ENCODE results near the gene SGIP1. TPM values are rescaled to one million over a fixed set of nuclear protein-coding genes. Genes with fewer than 3 reads are reported as not detected.
A peak's percentile ranks its signal among the peaks of the same experiment; 100 is the strongest.

Gene SGIP1
- total RNA-seq, 1 donor from 2014 or later = 123 TPM

DNA sequence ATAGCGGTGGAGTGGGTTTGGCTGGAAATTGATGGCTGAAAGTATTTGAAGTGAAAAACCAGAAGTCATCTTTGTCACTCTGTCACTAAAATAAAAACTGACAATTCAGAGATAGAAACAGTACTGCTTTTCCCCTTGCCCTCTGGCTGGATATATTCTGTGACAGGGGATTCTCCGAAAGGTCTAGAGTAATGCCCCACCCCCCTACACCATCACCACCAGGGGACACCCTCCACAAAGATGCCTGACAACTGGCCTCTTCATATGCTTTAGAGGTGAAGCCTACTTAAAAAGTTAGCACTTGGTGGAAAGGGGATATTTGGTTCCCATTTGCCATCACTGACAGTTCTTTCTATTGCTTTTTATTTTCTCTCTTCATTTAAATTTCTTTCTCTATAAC, 73.5 kb downstream of the SGIP1 start:
- H3K9me3 Mint-ChIP-seq (ENCODE audit: unreplicated experiment) = no peaks in the 10 kb centered on the region
- H3K27ac Mint-ChIP-seq (ENCODE audit: unreplicated experiment) = no peak overlapping the region

DNA sequence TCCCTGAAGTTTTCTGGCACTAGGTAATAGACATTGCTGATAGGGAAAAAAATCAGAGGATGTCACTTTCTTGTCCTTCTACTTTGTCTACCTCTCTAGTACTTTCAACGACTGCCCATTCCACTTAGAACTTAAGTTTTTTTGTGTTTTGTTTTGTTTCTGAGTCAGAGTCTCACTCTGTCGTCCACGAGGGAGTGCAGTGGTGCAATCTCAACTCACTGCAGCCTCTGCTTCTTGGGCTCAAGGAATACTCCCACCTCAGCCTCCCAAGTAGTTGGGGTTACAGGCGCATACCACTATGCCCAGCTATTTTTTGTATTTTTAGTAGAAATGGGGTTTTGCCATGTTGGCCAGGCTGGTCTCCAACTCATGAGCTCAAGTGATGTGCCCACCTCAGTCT, 79.2 kb downstream of the SGIP1 start:
- Mint-ChIP-seq H3K9me3 (ENCODE audit: unreplicated experiment) (no peaks in the 10 kb centered on the region), H3K27ac (ENCODE audit: unreplicated experiment) (peak overlapping the region; percentile 8), H3K4me3 (ENCODE audit: unreplicated experiment) (no peak overlapping the region), H3K27me3 (ENCODE audit: unreplicated experiment) (no peaks in the 10 kb centered on the region), H3K36me3 (ENCODE audit: unreplicated experiment) (peaks cover 29% of the 10 kb centered on the region), H3K4me1 (ENCODE audit: unreplicated experiment) (peaks cover 18% of the 10 kb centered on the region)
- TF ChIP-seq, protein P1, sequence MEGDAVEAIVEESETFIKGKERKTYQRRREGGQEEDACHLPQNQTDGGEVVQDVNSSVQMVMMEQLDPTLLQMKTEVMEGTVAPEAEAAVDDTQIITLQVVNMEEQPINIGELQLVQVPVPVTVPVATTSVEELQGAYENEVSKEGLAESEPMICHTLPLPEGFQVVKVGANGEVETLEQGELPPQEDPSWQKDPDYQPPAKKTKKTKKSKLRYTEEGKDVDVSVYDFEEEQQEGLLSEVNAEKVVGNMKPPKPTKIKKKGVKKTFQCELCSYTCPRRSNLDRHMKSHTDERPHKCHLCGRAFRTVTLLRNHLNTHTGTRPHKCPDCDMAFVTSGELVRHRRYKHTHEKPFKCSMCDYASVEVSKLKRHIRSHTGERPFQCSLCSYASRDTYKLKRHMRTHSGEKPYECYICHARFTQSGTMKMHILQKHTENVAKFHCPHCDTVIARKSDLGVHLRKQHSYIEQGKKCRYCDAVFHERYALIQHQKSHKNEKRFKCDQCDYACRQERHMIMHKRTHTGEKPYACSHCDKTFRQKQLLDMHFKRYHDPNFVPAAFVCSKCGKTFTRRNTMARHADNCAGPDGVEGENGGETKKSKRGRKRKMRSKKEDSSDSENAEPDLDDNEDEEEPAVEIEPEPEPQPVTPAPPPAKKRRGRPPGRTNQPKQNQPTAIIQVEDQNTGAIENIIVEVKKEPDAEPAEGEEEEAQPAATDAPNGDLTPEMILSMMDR (IDR thresholded peaks at IDR 0.05) = no peak
- no peak for DNase-seq (ENCODE audit: extremely low spot score, unreplicated experiment)

More for the DNA sequence above, 73.5 kb downstream of the SGIP1 start:
- TF ChIP-seq, protein P1 (IDR thresholded peaks at IDR 0.05) = no peak
- Mint-ChIP-seq H3K27me3 (ENCODE audit: unreplicated experiment) (no peaks in the 10 kb centered on the region), H3K36me3 (ENCODE audit: unreplicated experiment) (peaks cover 50% of the 10 kb centered on the region), H3K4me1 (ENCODE audit: unreplicated experiment) (peaks cover 12% of the 10 kb centered on the region), H3K4me3 (ENCODE audit: unreplicated experiment) (no peak overlapping the region)
- DNase-seq (ENCODE audit: extremely low spot score, unreplicated experiment) = no peak

DNA sequence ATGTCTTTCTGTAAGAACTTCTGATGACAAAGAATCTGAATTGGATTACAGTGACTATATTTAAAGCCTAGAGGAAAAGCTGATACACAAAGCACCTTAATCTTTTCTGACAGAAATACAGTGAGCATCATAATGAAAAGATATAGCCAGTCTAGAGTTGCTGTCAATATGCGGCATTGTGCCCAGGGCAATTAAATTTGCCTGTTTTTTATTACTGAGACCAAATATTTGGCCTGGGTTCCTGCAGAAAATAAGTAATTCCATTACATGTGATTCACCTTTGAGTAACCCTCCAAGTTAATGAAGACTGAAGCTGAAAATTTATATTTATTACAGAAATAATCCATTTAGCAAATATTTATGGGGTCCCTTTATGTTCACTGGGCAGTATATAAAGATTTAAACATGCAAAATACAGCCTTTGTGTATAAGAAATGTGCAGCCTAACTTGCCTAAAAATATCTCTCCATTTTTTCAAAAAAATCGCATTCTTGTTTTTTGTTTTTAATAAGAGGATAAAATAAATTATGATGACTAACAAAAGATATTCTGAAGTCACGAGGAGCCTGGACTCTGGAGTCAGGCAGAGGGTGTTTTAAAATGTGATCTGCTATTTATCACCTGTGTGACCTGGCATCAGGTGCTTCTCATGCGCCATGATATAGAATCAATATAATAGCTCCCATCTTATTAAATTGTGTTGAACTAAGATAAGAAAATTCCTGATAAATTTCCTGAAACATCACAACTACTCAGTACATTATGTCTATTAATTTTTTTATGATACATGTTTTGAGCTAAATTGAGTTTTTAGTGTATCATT, 83.6 kb downstream of the SGIP1 start:
- H3K4me1 Mint-ChIP-seq (ENCODE audit: unreplicated experiment) = peaks cover 7% of the 10 kb centered on the region
- peaks cover 24% of the 10 kb centered on the region for H3K36me3 Mint-ChIP-seq (ENCODE audit: unreplicated experiment)
- DNase-seq (ENCODE audit: extremely low spot score, unreplicated experiment) = no peak
- H3K27ac Mint-ChIP-seq (ENCODE audit: unreplicated experiment) = no peak overlapping the region
- H3K27me3 Mint-ChIP-seq (ENCODE audit: unreplicated experiment) = no peaks in the 10 kb centered on the region
- no peak overlapping the region for H3K4me3 Mint-ChIP-seq (ENCODE audit: unreplicated experiment)
- TF ChIP-seq, protein P1 (IDR thresholded peaks at IDR 0.05) = no peak
- H3K9me3 Mint-ChIP-seq (ENCODE audit: unreplicated experiment) = no peaks in the 10 kb centered on the region

DNA sequence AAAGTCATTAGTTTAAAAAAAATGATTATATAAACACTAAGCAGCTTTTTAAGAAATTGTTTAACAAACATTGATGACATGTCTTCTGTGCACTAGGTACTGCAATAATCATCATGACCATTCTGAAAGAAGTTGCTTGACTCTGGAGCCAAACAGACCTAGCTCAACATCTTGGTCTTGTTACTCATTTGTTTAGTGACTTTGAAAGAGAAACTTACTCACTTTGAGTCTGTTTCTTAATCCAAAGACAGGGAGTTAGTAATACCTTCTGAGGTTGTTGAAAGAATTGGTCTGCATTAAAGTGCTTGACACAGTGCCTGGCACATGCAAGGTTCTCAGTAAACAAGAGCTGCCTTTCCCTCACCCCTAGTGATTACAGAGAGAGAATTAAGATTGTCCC, 84.4 kb downstream of the SGIP1 start:
- H3K9me3 Mint-ChIP-seq (ENCODE audit: unreplicated experiment) = no peaks in the 10 kb centered on the region
- H3K27ac Mint-ChIP-seq (ENCODE audit: unreplicated experiment) = no peak overlapping the region
- H3K4me1 Mint-ChIP-seq (ENCODE audit: unreplicated experiment) = peaks cover 4% of the 10 kb centered on the region
- no peaks in the 10 kb centered on the region for H3K27me3 Mint-ChIP-seq (ENCODE audit: unreplicated experiment)
- no peak for DNase-seq (ENCODE audit: extremely low spot score, unreplicated experiment)
- TF ChIP-seq, protein P1 (IDR thresholded peaks at IDR 0.05) = no peak
- H3K4me3 Mint-ChIP-seq (ENCODE audit: unreplicated experiment) = no peak overlapping the region
- H3K36me3 Mint-ChIP-seq (ENCODE audit: unreplicated experiment) = peaks cover 22% of the 10 kb centered on the region

DNA sequence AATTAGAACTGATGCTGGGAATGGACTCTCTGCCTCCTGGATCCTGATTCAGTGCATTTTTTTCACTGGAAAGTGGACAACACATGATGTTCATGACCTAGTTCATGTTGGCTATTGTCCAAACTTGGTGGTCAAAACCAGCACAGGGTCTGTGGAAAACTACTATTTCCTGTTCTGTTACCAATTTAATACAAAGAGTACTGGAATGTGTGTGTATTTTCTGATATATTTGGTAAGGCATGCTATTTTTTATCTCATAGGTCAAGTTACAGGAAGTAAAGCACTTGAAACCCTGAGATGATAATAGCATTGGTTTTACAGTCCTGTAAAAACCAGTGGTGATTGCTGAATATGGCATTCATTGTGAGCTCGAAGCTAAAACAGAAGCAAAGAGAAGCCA, 89.9 kb downstream of the SGIP1 start:
- DNase-seq (ENCODE audit: extremely low spot score, unreplicated experiment) = no peak
- peaks cover 4% of the 10 kb centered on the region for H3K9me3 Mint-ChIP-seq (ENCODE audit: unreplicated experiment)
- TF ChIP-seq, protein P1 (IDR thresholded peaks at IDR 0.05) = no peak
- no peak overlapping the region for H3K4me3 Mint-ChIP-seq (ENCODE audit: unreplicated experiment)
- peaks cover 40% of the 10 kb centered on the region for H3K36me3 Mint-ChIP-seq (ENCODE audit: unreplicated experiment)
- peak overlapping the region; percentile 83 for H3K27ac Mint-ChIP-seq (ENCODE audit: unreplicated experiment)
- peaks cover 18% of the 10 kb centered on the region for H3K4me1 Mint-ChIP-seq (ENCODE audit: unreplicated experiment)
- H3K27me3 Mint-ChIP-seq (ENCODE audit: unreplicated experiment) = no peaks in the 10 kb centered on the region

Data from osteocyte (in vitro differentiated cells).